ENCODE data around the gene SLC8A2. TPM values are rescaled to one million over a fixed set of nuclear protein-coding genes. Genes with fewer than 3 reads are reported as not detected.

Gene SLC8A2
- total RNA-seq, 5 donors from 2014 or later (not counting 1 experiment from before 2014, with no cell fraction given), result not detected

- 45% methylated on average over 5 of the region's 12 CpGs for WGBS (ENCODE audit: insufficient coverage)
- Histone ChIP-seq H3K36me3 (ENCODE audit: control insufficient read depth in 2 of 2, extremely low read depth in 1 of 2, insufficient read depth in 1 of 2, low read length in 1 of 2) (no peaks in the 10 kb centered on the region), H3K4me1 (ENCODE audit: control insufficient read depth in 1 of 2, extremely low read depth in 1 of 2, insufficient read depth in 2 of 2, low read length in 2 of 2) (peaks cover 0 to 23% of the 10 kb centered on the region in 2 experiments), H3K27ac (ENCODE audit: low read length) (no peak overlapping the region), H3K4me3 (ENCODE audit: control insufficient read depth in 1 of 2, extremely low read depth in 1 of 2, low read length in 1 of 2) (no peak overlapping the region), H3K9me3 (no peaks in the 10 kb centered on the region), H3K27me3 (replicated peaks in 1 of 2; ENCODE audit: control insufficient read depth in 2 of 2, extremely low read depth in 1 of 2, insufficient read depth in 2 of 2, low read length in 1 of 2) (peaks cover 2 to 84% of the 10 kb centered on the region in 2 experiments)
- H3K9me3 Mint-ChIP-seq, result no peaks in the 10 kb centered on the region
- H3K36me3 Mint-ChIP-seq, result no peaks in the 10 kb centered on the region
- peaks cover 9 to 23% (median 16%) of the 10 kb centered on the region in 3 donors for H3K4me1 Mint-ChIP-seq
- DNase-seq (no peak), ATAC-seq (replicated peaks in 1 of 4) (no peak)
- no peak overlapping the region for H3K4me3 Mint-ChIP-seq
- H3K27me3 Mint-ChIP-seq, result peaks cover 44 to 50% of the 10 kb centered on the region in 2 donors
- CTCF ChIA-PET, result interaction anchor here in 1 of 2 donors (1.0 to 1.3 kb wide), 2 partner anchors 9 to 262 kb away, joined by 6 to 23 read pairs; no protein-coding TSS in a partner anchor
- POLR2A ChIA-PET, result no interaction called here
- no peak overlapping the region for H3K27ac Mint-ChIP-seq
Measured at GRCh38 chr19:47437500-47437899, 34.2 kb downstream of the SLC8A2 start.

- peak; percentile 89 to 94 (median 93) for ATAC-seq (replicated peaks in 1 of 4)
- H3K9me3 ChIP-seq, result no peaks in the 10 kb centered on the region
- Mint-ChIP-seq H3K27ac (no peak overlapping the region), H3K36me3 (no peaks in the 10 kb centered on the region), H3K4me1 (peaks cover 9 to 23% (median 16%) of the 10 kb centered on the region in 3 donors), H3K4me3 (peak overlapping the region in 2 of 3 donors; percentile 9 to 17), H3K27me3 (peaks cover 40 to 51% of the 10 kb centered on the region in 2 donors), H3K9me3 (no peaks in the 10 kb centered on the region)
- H3K27ac ChIP-seq (ENCODE audit: low read length), result no peak overlapping the region
- peak; percentile 53 to 91 (median 78) for DNase-seq
- peaks cover 2 to 83% of the 10 kb centered on the region in 2 experiments for H3K27me3 ChIP-seq (replicated peaks in 1 of 2; ENCODE audit: control insufficient read depth in 2 of 2, extremely low read depth in 1 of 2, insufficient read depth in 2 of 2, low read length in 1 of 2)
- ChIA-PET CTCF (interaction anchor here (0.5 to 1.7 kb wide), 11 partner anchors 9 to 307 kb away, joined by 3 to 26 read pairs (median 6); partner anchors contain the start of gene NAPA (in 1 of the 2)), POLR2A (no interaction called here)
- 49% methylated on average over 13 of the region's 17 CpGs for WGBS (ENCODE audit: insufficient coverage)
- H3K4me1 ChIP-seq (ENCODE audit: control insufficient read depth in 1 of 2, extremely low read depth in 1 of 2, insufficient read depth in 2 of 2, low read length in 2 of 2), result peaks cover 0 to 23% of the 10 kb centered on the region in 2 experiments
- H3K4me3 ChIP-seq (ENCODE audit: control insufficient read depth in 1 of 2, extremely low read depth in 1 of 2, low read length in 1 of 2), result no peak overlapping the region
- no peaks in the 10 kb centered on the region for H3K36me3 ChIP-seq (ENCODE audit: control insufficient read depth in 2 of 2, extremely low read depth in 1 of 2, insufficient read depth in 1 of 2, low read length in 1 of 2)
Measured at GRCh38 chr19:47436712-47437401, 34.8 kb downstream of the SLC8A2 start.

- H3K36me3 Mint-ChIP-seq, result no peaks in the 10 kb centered on the region
- H3K4me1 Mint-ChIP-seq, result peaks cover 9 to 26% (median 16%) of the 10 kb centered on the region in 3 donors
- CTCF ChIA-PET, result interaction anchor here (0.5 to 1.7 kb wide), 7 partner anchors 8 to 521 kb away, joined by 3 to 26 read pairs (median 8); partner anchors contain the start of gene NAPA (in 1 of the 2)
- Histone ChIP-seq H3K4me1 (ENCODE audit: control insufficient read depth in 1 of 2, extremely low read depth in 1 of 2, insufficient read depth in 2 of 2, low read length in 2 of 2) (peaks cover 0 to 23% of the 10 kb centered on the region in 2 experiments), H3K27ac (ENCODE audit: low read length) (no peak overlapping the region), H3K9me3 (no peaks in the 10 kb centered on the region), H3K36me3 (ENCODE audit: control insufficient read depth in 2 of 2, extremely low read depth in 1 of 2, insufficient read depth in 1 of 2, low read length in 1 of 2) (no peaks in the 10 kb centered on the region), H3K4me3 (ENCODE audit: control insufficient read depth in 1 of 2, extremely low read depth in 1 of 2, low read length in 1 of 2) (no peak overlapping the region), H3K27me3 (replicated peaks in 1 of 2; ENCODE audit: control insufficient read depth in 2 of 2, extremely low read depth in 1 of 2, insufficient read depth in 2 of 2, low read length in 1 of 2) (peaks cover 2 to 84% of the 10 kb centered on the region in 2 experiments)
- WGBS (ENCODE audit: insufficient coverage), result 84% methylated on average over 6 of the region's 6 CpGs
- H3K27ac Mint-ChIP-seq, result no peak overlapping the region
- H3K27me3 Mint-ChIP-seq, result peaks cover 40 to 50% of the 10 kb centered on the region in 2 donors
- POLR2A ChIA-PET, result no interaction called here
- H3K9me3 Mint-ChIP-seq, result no peaks in the 10 kb centered on the region
- DNase-seq (no peak), ATAC-seq (replicated peaks in 1 of 4) (no peak)
- H3K4me3 Mint-ChIP-seq, result peak overlapping the region in 1 of 3 donors; percentile 17
Measured at GRCh38 chr19:47435883-47436417, 35.7 kb downstream of the SLC8A2 start.

- DNase-seq (peak in 1 of 35 experiments; percentile 48), ATAC-seq (replicated peaks in 1 of 4) (peak in 2 of 4 experiments; percentile 35 to 62)
- Histone ChIP-seq H3K4me3 (ENCODE audit: control insufficient read depth in 1 of 2, extremely low read depth in 1 of 2, low read length in 1 of 2) (no peak overlapping the region), H3K27me3 (replicated peaks in 1 of 2; ENCODE audit: control insufficient read depth in 2 of 2, extremely low read depth in 1 of 2, insufficient read depth in 2 of 2, low read length in 1 of 2) (peaks cover 2 to 84% of the 10 kb centered on the region in 2 experiments), H3K36me3 (ENCODE audit: control insufficient read depth in 2 of 2, extremely low read depth in 1 of 2, insufficient read depth in 1 of 2, low read length in 1 of 2) (no peaks in the 10 kb centered on the region), H3K4me1 (ENCODE audit: control insufficient read depth in 1 of 2, extremely low read depth in 1 of 2, insufficient read depth in 2 of 2, low read length in 2 of 2) (peaks cover 1 to 29% of the 10 kb centered on the region in 2 experiments), H3K27ac (ENCODE audit: low read length) (no peak overlapping the region), H3K9me3 (no peaks in the 10 kb centered on the region)
- ChIA-PET POLR2A (interaction anchor here in 1 of 2 donors (0.7 kb wide), 1 partner anchor 341 kb away, joined by 7 read pairs; no protein-coding TSS in a partner anchor), CTCF (interaction anchor here (0.6 to 0.9 kb wide), 4 partner anchors 12 to 270 kb away, joined by 3 to 5 read pairs (median 3); no protein-coding TSS in a partner anchor)
- 12% methylated on average over 12 of the region's 16 CpGs for WGBS (ENCODE audit: insufficient coverage)
- Mint-ChIP-seq H3K36me3 (no peaks in the 10 kb centered on the region), H3K9me3 (no peaks in the 10 kb centered on the region), H3K4me1 (peaks cover 13 to 30% (median 17%) of the 10 kb centered on the region in 3 donors), H3K27me3 (peaks cover 32 to 52% of the 10 kb centered on the region in 2 donors), H3K27ac (no peak overlapping the region), H3K4me3 (peak overlapping the region; percentile 8 to 32 (median 17))
Measured at GRCh38 chr19:47435196-47435595, 36.5 kb downstream of the SLC8A2 start.

GRCh38 chr19:47434088-47434487 is 37.6 kb downstream of the SLC8A2 start:
- no peak overlapping the region for H3K27ac Mint-ChIP-seq
- H3K4me1 Mint-ChIP-seq, result peaks cover 18 to 36% (median 24%) of the 10 kb centered on the region in 3 donors
- POLR2A ChIA-PET, result interaction anchor here in 1 of 2 donors (0.5 kb wide), 1 partner anchor 141 kb away, joined by 7 read pairs; no protein-coding TSS in a partner anchor
- H3K9me3 Mint-ChIP-seq, result no peaks in the 10 kb centered on the region
- no peak overlapping the region for H3K27ac ChIP-seq (ENCODE audit: low read length)
- H3K36me3 ChIP-seq (ENCODE audit: control insufficient read depth in 2 of 2, extremely low read depth in 1 of 2, insufficient read depth in 1 of 2, low read length in 1 of 2), result no peaks in the 10 kb centered on the region
- no peak overlapping the region for H3K4me3 ChIP-seq (ENCODE audit: control insufficient read depth in 1 of 2, extremely low read depth in 1 of 2, low read length in 1 of 2)
- no peaks in the 10 kb centered on the region for H3K36me3 Mint-ChIP-seq
- no peak for ATAC-seq (replicated peaks in 1 of 4)
- CTCF ChIA-PET, result interaction anchor here (0.5 to 1.5 kb wide), 6 partner anchors 264 to 431 kb away, joined by 3 to 5 read pairs (median 4); no protein-coding TSS in a partner anchor
- H3K4me3 Mint-ChIP-seq, result no peak overlapping the region
- WGBS (ENCODE audit: insufficient coverage), result 79% methylated on average over 4 of the region's 7 CpGs
- peaks cover 4 to 84% of the 10 kb centered on the region in 2 experiments for H3K27me3 ChIP-seq (replicated peaks in 1 of 2; ENCODE audit: control insufficient read depth in 2 of 2, extremely low read depth in 1 of 2, insufficient read depth in 2 of 2, low read length in 1 of 2)
- no peaks in the 10 kb centered on the region for H3K9me3 ChIP-seq
- no peak for DNase-seq
- peaks cover 12 to 40% of the 10 kb centered on the region in 2 experiments for H3K4me1 ChIP-seq (ENCODE audit: control insufficient read depth in 1 of 2, extremely low read depth in 1 of 2, insufficient read depth in 2 of 2, low read length in 2 of 2)
- H3K27me3 Mint-ChIP-seq, result peaks cover 33 to 53% of the 10 kb centered on the region in 2 donors

GRCh38 chr19:47433121-47433520 is 38.6 kb downstream of the SLC8A2 start:
- Histone ChIP-seq H3K4me3 (ENCODE audit: control insufficient read depth in 1 of 2, extremely low read depth in 1 of 2, low read length in 1 of 2) (no peak overlapping the region), H3K4me1 (ENCODE audit: control insufficient read depth in 1 of 2, extremely low read depth in 1 of 2, insufficient read depth in 2 of 2, low read length in 2 of 2) (peaks cover 21 to 49% of the 10 kb centered on the region in 2 experiments), H3K27ac (ENCODE audit: low read length) (no peak overlapping the region), H3K36me3 (ENCODE audit: control insufficient read depth in 2 of 2, extremely low read depth in 1 of 2, insufficient read depth in 1 of 2, low read length in 1 of 2) (no peaks in the 10 kb centered on the region), H3K9me3 (no peaks in the 10 kb centered on the region), H3K27me3 (replicated peaks in 1 of 2; ENCODE audit: control insufficient read depth in 2 of 2, extremely low read depth in 1 of 2, insufficient read depth in 2 of 2, low read length in 1 of 2) (peaks cover 4 to 85% of the 10 kb centered on the region in 2 experiments)
- DNase-seq (no peak), ATAC-seq (replicated peaks in 1 of 4) (no peak)
- ChIA-PET CTCF (interaction anchor here (0.7 to 1.5 kb wide), 7 partner anchors 51 to 279 kb away, joined by 3 to 5 read pairs (median 4); partner anchors contain the start of genes KPTN (in 1 of the 2) and NAPA (in 1 of the 2)), POLR2A (interaction anchor here in 1 of 2 donors (0.6 kb wide), 1 partner anchor 432 kb away, joined by 3 read pairs; no protein-coding TSS in a partner anchor)
- H3K4me3 Mint-ChIP-seq, result no peak overlapping the region
- peaks cover 18 to 36% (median 24%) of the 10 kb centered on the region in 3 donors for H3K4me1 Mint-ChIP-seq
- no peaks in the 10 kb centered on the region for H3K36me3 Mint-ChIP-seq
- peaks cover 28 to 45% of the 10 kb centered on the region in 2 donors for H3K27me3 Mint-ChIP-seq
- WGBS (ENCODE audit: insufficient coverage), result no CpG with 5 or more reads among the region's 1 CpG
- no peaks in the 10 kb centered on the region for H3K9me3 Mint-ChIP-seq
- H3K27ac Mint-ChIP-seq, result no peak overlapping the region
